HepG2 (cell line): ENCODE results near the gene WDR18. TPM values are rescaled to one million over a fixed set of nuclear protein-coding genes. Genes with fewer than 3 reads are reported as not detected.

Source experiments
- CBX2 ChIP-seq, 2 experiments: fragments of 200-600 bp in 1 of 2; sonication (generic); formaldehyde crosslinking in 1 of 2; IDR thresholded peaks; 2 replicates each; pipeline versions ENCODE4 v1.7.0 to v1.8.1; 2018 to 2022; ENCODE audit warnings: low read depth in 2 of 2, low read length in 1 of 2, mild to moderate bottlenecking in 1 of 2, missing genetic modification reagents in 1 of 2
- DPF2 ChIP-seq: sonication (generic); formaldehyde crosslinking; IDR thresholded peaks from 2 replicates; pipeline ENCODE4 v1.4.0; 2020; ENCODE audit warnings: mild to moderate bottlenecking, low read depth, missing genetic modification reagents, borderline replicate concordance
- HOXA5 ChIP-seq: sonication (generic); formaldehyde crosslinking; IDR thresholded peaks from 2 replicates; pipeline ENCODE4 v1.4.0; 2020; ENCODE audit warnings: missing genetic modification reagents
- KAT8 ChIP-seq: IDR thresholded peaks from 2 replicates; pipeline ENCODE4 v1.6.1; 2016; ENCODE audit warnings: missing genetic modification reagents, missing compliant biosample characterization
- PITX1 ChIP-seq: sonication (generic); formaldehyde crosslinking; IDR thresholded peaks from 2 replicates; pipeline ENCODE4 v1.5.1; 2020; ENCODE audit warnings: mild to moderate bottlenecking, missing genetic modification reagents
- RAD51 ChIP-seq: fragments of 450-650 bp; IDR thresholded peaks from 2 replicates; pipeline ENCODE4 v1.6.1; 2016; ENCODE audit warnings: borderline replicate concordance
- SMARCE1 ChIP-seq: fragments of 450-650 bp; IDR thresholded peaks from 2 replicates; pipeline ENCODE4 v1.6.1; 2017; ENCODE audit warnings: borderline replicate concordance
- ZNF230 ChIP-seq: sonication (generic); formaldehyde crosslinking; IDR thresholded peaks from 2 replicates; pipeline ENCODE4 v1.4.0; 2020; ENCODE audit warnings: mild to moderate bottlenecking, missing genetic modification reagents
- ZNF333 ChIP-seq: sonication (generic); formaldehyde crosslinking; IDR thresholded peaks from 2 replicates; pipeline ENCODE4 v1.4.0; 2020; ENCODE audit warnings: mild to moderate bottlenecking, missing genetic modification reagents, borderline replicate concordance
- ZNF547 ChIP-seq: sonication (generic); formaldehyde crosslinking; IDR thresholded peaks from 2 replicates; pipeline ENCODE4 v1.5.1; 2020; ENCODE audit warnings: mild to moderate bottlenecking, missing genetic modification reagents
- ZNF607 ChIP-seq: sonication (generic); formaldehyde crosslinking; IDR thresholded peaks from 2 replicates; pipeline ENCODE4 v1.5.1; 2020; ENCODE audit warnings: missing genetic modification reagents, mild to moderate bottlenecking, borderline replicate concordance
- ZNF780A ChIP-seq: sonication (generic); formaldehyde crosslinking; IDR thresholded peaks from 2 replicates; pipeline ENCODE4 v1.8.0; 2022; ENCODE audit warnings: mild to moderate bottlenecking, missing genetic modification reagents, moderate library complexity
- ZNF788 ChIP-seq: sonication (generic); formaldehyde crosslinking; IDR thresholded peaks from 2 replicates; pipeline ENCODE4 v1.5.0; 2020; ENCODE audit warnings: mild to moderate bottlenecking, missing genetic modification reagents, borderline replicate concordance
- ZZZ3 ChIP-seq: sonication (generic); formaldehyde crosslinking; IDR thresholded peaks from 2 replicates; pipeline ENCODE4 v1.4.0; 2020; ENCODE audit warnings: missing genetic modification reagents, mild to moderate bottlenecking, borderline replicate concordance
- polyA plus RNA-seq, 8 experiments: library from polyadenylated mRNA; depleted of rRNA in 3 of 8; stranded (reverse) in 7 of 8; unstranded in 1 of 8; fragments of >200 nt; fragmentation: Illumina TruSeq in 4 of 8; extraction: Trizol in 4 of 8; gene quantifications; 2 replicates each; pipeline versions ENCODE4 v1.2.1 to v1.2.3, GENCODE V29; 2011 to 2016; ENCODE audit warnings: low read depth in 4 of 8, missing spikeins in 1 of 8, mixed read lengths in 1 of 8; ENCODE audit not compliant: insufficient read depth in 1 of 8
- total RNA-seq, 5 experiments: library from RNA; depleted of rRNA; stranded (reverse); fragments of >200 nt; fragmentation: Illumina TruSeq; extraction: Trizol; gene quantifications; 2 replicates each; pipeline ENCODE4 v1.2.3, GENCODE V29; 2016; ENCODE audit warnings: low read depth in 1 of 5
- TF ChIP-seq, protein P1 (sequence below): sonication (generic); formaldehyde crosslinking; IDR thresholded peaks from 2 replicates; pipeline ENCODE4 v1.4.0; 2020; ENCODE audit warnings: missing genetic modification reagents
- TF ChIP-seq, protein P2 (sequence below): sonication (generic); formaldehyde crosslinking; IDR thresholded peaks from 2 replicates; pipeline ENCODE4 v1.5.0; 2020; ENCODE audit warnings: missing genetic modification reagents, mild to moderate bottlenecking, borderline replicate concordance
- TF ChIP-seq, protein P3 (sequence below): sonication (generic); formaldehyde crosslinking; IDR thresholded peaks from 2 replicates; pipeline ENCODE4 v1.8.1; 2023; ENCODE audit warnings: mild to moderate bottlenecking, missing genetic modification reagents
- TF ChIP-seq, protein P4 (sequence below): sonication (generic); formaldehyde crosslinking; IDR thresholded peaks from 2 replicates; pipeline ENCODE4 v1.4.0; 2020; ENCODE audit warnings: mild to moderate bottlenecking, missing genetic modification reagents, borderline replicate concordance
- TF ChIP-seq, protein P5 (sequence below): sonication (generic); formaldehyde crosslinking; IDR thresholded peaks from 2 replicates; pipeline ENCODE4 v1.4.0; 2020; ENCODE audit warnings: mild to moderate bottlenecking, missing genetic modification reagents

Gene WDR18
- total and polyA plus RNA-seq, 2 of the 13 experiments (the other 11 are each of a cell fraction or from before 2014, with no cell fraction given) = 36.4 to 47.6 TPM

DNA sequence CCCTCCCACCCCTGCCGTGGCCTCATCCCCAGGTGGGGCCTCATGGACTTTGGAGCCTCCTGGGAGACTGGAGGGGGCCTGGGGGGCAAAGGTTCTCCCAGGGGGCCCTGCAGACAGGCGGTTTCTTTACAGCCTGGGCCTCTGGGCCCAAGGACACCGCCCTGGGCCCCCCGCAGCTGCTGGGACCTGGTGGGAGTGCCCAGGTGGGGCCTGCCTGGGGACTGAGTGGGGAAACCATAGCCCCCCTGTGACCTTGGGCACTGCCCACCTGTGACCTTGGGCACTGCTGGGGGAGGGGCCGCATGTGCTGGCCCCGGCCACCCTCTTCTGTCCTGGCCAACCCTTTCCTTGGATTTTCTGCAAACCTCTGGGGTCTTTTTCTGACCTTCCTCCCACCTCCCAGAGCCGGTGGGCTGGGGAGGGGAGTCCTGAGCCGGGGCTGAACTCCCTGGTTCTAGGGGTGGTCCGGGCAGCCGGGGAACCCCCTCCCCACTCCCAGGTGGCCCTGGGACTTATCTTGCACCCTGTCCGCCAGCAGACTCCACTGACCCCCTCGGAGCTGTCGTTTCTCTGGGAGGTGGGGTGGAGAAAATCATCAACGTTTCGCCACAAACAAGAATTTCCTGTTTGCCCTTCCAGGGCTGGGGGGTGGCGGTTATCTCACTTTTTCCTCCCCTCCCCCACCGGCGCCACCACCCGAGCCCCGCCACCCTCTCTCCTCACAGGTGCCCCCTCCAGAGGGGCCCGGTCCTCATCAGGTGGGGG lies 31.3 kb upstream of the WDR18 start (continued):
- TF ChIP-seq ZNF230 (CRISPR knock-in tag) (no peak), CBX2 (IDR thresholded peaks at IDR 0.05; ENCODE audit: low read depth, low read length) (no peak), CBX2 (CRISPR knock-in tag; IDR thresholded peaks at IDR 0.05; ENCODE audit: low read depth) (no peak), KAT8 (CRISPR knock-in tag) (peak; percentile 77), SMARCE1 (no peak), PITX1 (CRISPR knock-in tag) (peak; percentile 91), ZNF788 (CRISPR knock-in tag) (peak; percentile 91), ZNF333 (CRISPR knock-in tag) (peak; percentile 35), ZZZ3 (CRISPR knock-in tag) (0 out of 2 replicates have a peak, but pooled peaks have one; percentile 21), ZNF547 (CRISPR knock-in tag) (no peak; the same call in 1 of the 2 replicates), DPF2 (CRISPR knock-in tag) (peak; percentile 87; the same call in 1 of the 2 replicates), ZNF607 (CRISPR knock-in tag) (no peak), HOXA5 (CRISPR knock-in tag) (peak; percentile 80; the same call in 1 of the 2 replicates), RAD51 (no peak), ZNF780A (CRISPR knock-in tag) (no peak)
- TF ChIP-seq, protein P1, sequence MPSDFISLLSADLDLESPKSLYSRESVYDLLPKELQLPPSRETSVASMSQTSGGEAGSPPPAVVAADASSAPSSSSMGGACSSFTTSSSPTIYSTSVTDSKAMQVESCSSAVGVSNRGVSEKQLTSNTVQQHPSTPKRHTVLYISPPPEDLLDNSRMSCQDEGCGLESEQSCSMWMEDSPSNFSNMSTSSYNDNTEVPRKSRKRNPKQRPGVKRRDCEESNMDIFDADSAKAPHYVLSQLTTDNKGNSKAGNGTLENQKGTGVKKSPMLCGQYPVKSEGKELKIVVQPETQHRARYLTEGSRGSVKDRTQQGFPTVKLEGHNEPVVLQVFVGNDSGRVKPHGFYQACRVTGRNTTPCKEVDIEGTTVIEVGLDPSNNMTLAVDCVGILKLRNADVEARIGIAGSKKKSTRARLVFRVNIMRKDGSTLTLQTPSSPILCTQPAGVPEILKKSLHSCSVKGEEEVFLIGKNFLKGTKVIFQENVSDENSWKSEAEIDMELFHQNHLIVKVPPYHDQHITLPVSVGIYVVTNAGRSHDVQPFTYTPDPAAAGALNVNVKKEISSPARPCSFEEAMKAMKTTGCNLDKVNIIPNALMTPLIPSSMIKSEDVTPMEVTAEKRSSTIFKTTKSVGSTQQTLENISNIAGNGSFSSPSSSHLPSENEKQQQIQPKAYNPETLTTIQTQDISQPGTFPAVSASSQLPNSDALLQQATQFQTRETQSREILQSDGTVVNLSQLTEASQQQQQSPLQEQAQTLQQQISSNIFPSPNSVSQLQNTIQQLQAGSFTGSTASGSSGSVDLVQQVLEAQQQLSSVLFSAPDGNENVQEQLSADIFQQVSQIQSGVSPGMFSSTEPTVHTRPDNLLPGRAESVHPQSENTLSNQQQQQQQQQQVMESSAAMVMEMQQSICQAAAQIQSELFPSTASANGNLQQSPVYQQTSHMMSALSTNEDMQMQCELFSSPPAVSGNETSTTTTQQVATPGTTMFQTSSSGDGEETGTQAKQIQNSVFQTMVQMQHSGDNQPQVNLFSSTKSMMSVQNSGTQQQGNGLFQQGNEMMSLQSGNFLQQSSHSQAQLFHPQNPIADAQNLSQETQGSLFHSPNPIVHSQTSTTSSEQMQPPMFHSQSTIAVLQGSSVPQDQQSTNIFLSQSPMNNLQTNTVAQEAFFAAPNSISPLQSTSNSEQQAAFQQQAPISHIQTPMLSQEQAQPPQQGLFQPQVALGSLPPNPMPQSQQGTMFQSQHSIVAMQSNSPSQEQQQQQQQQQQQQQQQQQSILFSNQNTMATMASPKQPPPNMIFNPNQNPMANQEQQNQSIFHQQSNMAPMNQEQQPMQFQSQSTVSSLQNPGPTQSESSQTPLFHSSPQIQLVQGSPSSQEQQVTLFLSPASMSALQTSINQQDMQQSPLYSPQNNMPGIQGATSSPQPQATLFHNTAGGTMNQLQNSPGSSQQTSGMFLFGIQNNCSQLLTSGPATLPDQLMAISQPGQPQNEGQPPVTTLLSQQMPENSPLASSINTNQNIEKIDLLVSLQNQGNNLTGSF (CRISPR knock-in tag) = no peak
- TF ChIP-seq, protein P2, sequence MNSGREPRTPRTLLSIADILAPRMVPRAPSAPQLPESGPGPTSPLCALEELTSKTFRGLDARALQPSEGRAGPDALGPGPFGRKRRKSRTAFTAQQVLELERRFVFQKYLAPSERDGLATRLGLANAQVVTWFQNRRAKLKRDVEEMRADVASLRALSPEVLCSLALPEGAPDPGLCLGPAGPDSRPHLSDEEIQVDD (CRISPR knock-in tag) = no peak
- TF ChIP-seq, protein P3, sequence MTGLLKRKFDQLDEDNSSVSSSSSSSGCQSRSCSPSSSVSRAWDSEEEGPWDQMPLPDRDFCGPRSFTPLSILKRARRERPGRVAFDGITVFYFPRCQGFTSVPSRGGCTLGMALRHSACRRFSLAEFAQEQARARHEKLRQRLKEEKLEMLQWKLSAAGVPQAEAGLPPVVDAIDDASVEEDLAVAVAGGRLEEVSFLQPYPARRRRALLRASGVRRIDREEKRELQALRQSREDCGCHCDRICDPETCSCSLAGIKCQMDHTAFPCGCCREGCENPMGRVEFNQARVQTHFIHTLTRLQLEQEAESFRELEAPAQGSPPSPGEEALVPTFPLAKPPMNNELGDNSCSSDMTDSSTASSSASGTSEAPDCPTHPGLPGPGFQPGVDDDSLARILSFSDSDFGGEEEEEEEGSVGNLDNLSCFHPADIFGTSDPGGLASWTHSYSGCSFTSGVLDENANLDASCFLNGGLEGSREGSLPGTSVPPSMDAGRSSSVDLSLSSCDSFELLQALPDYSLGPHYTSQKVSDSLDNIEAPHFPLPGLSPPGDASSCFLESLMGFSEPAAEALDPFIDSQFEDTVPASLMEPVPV (CRISPR knock-in tag) = peak; percentile 75; the same call in 1 of the 2 replicates
- TF ChIP-seq, protein P4, sequence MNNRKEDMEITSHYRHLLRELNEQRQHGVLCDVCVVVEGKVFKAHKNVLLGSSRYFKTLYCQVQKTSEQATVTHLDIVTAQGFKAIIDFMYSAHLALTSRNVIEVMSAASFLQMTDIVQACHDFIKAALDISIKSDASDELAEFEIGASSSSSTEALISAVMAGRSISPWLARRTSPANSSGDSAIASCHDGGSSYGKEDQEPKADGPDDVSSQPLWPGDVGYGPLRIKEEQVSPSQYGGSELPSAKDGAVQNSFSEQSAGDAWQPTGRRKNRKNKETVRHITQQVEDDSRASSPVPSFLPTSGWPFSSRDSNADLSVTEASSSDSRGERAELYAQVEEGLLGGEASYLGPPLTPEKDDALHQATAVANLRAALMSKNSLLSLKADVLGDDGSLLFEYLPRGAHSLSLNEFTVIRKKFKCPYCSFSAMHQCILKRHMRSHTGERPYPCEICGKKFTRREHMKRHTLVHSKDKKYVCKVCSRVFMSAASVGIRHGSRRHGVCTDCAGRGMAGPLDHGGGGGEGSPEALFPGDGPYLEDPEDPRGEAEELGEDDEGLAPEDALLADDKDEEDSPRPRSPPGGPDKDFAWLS (CRISPR knock-in tag) = no peak
- TF ChIP-seq, protein P5, sequence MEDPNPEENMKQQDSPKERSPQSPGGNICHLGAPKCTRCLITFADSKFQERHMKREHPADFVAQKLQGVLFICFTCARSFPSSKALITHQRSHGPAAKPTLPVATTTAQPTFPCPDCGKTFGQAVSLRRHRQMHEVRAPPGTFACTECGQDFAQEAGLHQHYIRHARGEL (CRISPR knock-in tag) = no peak
